Central memory CD4-positive, alpha-beta T cell (primary cell): Measurements from ENCODE around the gene OSBPL7.

Experiments
- DNase-seq: peaks from one replicate; pipeline ENCODE4 v3.0.0; 2022

OSBPL7 gene

DNA sequence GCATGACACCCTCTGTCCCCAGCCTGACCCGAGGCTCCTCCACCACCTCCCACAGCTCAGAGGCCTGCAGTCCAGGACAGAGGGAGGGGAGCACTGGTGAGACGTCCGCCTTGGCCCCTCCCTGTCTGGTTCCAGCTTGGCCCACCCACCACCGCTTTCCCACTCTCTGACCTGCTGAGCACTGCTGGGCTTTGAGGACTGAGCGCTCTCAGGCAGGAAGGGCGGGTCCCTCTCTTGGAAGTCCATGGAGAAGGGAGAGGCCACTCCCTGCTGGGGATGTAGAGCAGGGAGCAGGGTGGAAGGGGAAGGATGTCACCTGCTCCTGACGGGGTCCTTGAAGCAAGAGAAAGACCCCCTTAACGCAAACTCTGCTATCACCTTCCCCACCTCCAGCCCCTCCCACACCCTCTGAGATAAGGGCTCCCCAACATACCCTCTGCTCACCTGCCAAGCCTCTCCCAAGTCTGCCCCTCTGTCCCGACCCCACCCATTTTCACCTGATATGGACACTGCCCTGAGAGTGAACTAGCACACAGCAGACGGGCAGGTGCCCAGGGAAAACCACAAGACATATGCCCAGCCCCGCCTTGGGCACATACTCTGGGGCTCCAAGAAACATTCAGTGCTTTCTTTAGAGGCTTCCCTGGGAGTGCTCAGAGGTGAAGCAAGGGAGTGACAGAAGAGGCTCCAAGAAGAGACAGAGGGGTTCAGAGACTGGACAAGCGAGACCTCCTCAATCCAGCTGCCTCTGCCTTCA, 1.4 kb downstream of the OSBPL7 start:
- DNase-seq = no peak

DNA sequence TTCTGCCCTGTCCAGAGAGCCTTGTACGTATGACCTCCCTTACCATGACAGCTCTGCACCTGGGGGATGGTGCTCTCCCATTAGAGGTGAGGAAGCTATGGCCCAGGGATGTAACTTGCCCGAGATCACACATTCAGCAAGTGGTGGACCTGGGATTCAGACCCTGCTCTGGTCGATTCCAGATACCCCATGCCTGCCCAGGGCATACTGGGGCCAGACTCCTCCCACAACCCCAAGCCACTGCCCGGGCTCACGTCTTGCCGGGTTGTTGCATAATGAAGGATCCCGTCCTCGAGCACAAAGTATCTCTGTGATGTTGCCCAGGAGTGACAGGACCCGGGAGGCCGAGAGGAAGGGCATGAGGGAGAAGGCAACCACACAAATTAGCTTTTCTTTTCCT, 2.1 kb downstream of the OSBPL7 start:
- no peak for DNase-seq

DNA sequence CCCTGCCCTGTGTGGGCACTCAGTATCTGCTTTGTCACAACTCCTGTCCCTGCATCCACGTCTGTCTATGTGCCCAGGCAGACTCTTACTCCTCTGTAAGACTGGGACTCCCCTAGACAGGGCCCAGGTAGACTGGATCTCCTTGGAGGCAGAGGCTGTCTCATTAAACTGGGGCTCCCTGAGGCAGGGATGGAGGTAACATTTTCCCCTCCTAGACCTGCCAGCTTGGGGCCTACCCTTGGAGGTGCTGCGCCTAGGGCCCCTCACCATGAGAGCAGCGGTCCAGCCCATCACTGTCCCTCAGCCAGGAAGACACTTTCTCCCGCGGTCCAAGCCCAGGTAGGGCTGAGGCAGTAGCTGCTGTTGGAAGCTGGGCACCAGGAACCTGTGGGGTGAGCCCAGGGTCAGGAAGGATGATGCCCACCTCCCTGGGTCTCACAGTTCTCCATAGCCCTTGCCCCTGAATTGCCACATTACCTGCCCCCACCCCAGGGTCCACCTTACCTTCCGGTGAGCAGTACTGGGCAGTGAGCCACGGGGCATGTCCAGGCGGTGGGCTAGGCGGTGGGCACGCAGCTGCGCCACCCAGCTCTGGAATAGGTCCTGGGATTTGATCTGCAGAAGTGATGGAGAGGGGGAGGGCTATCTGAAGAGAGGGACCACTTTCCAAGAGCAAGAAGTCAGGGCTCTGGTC, 3.4 kb downstream of the OSBPL7 start:
- DNase-seq = no peak

DNA sequence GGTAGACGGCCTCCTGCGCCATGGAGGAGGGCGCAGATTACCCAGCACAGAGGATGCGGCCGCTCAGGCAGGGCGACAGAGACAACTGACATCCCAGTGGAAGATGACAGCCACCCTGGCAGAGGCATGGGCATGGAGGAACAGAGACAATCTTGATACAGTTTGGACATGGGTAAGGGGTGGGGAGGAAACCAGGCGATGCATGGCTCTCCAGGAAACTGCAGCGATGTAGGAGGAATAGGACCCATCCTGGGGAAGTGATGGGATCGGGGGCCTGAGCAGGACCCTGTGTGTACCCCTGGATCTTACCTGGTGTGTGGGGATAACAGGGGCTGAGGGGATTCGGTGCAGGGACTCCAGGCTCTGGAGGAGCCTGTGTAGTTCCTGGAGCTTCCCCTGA, 4.6 kb downstream of the OSBPL7 start:
- DNase-seq = no peak

DNA sequence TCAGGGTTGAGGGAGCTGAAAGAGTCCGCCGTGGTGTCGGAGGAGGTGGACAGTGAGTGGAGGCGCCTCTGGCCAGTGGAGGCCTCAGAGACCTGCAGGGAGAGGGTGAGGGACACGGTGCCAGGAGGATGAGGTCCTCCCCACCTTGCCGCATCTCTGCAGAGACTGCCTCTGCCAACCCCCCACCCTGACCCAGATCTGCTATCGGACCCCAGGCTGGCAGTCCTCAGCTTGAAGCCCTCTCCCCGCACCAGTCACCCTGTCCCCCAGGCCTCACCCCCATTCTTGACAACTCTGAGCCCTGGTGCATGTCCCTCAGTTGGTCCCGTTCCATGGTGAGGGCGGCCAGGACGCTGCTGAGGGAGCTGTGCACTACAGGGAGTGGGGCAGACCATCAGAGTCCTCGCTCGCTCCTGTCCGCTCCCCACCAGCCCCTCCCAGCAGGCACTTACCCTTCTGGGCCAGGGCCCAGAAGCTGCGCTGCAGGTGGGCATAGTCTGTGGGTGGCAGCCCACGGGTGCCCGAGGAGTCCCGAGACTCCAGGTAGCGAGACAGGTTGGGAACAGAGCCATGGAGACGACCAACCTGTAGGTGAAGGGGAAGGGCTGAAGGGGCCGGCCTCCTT, 5.4 kb downstream of the OSBPL7 start:
- no peak for DNase-seq

DNA sequence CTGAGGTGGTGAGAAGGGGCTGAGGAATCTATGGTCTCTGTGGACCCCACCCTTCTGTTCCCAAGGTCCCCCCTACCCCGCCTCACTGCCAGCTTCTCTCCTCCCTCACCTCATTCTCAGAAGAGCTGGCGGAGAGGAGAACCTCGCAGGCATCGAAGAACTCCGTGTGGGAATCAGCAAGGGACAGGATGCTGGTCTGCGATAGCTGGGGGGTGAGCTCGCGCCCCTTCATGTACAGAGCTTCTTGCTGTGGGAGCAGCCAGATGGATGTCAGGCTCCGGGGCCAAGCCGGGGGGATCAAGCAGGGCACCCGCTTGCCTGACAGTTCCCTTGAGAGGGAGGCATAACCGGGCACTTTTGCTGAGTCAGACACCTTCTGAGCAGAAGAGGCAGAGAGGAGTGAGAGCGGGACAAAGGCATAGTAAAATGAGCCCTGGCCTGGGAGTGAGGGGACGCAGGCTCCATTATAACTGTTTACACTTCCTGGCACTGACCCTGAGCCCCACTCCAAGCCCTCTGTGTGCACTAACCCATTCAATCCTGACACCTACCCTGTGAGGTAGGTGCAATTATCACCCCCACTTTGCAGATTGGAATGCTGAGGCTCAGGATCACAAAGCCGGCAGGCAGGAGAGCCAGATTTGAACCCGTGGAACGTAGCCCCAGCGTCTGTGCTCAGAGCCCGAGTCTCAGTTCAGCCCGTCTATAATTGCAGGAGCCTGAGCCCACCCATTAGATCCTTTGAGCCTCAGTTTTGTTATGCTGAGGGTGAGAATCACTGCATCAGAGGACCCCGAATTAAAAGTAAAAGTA, 6.3 kb downstream of the OSBPL7 start:
- DNase-seq = no peak

DNA sequence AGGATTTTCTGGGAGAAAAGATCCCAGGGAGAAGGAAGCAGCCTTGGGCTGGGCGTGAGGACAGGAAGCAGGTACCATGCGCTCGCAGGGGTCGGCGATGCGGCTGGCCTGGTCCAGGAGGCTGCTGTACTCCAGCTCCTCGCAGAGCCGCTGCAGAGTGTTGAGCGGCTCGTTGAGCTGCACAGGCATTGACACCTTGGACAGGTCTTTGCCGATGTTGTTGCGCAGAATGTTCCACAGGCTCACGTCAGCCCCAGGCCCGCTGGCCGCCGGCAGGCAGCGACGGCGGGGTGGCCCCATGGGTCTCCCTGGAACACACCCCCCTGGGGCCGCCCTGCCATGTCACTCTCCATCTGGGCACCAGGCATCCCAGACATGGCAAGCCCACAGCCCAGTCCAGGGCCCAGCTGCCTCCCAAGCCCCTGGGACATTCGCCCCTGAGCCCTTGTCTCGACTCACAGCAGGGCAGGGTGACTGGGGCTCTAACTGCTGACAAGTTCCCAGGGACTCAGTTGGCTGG, 8.0 kb downstream of the OSBPL7 start:
- no peak for DNase-seq

DNA sequence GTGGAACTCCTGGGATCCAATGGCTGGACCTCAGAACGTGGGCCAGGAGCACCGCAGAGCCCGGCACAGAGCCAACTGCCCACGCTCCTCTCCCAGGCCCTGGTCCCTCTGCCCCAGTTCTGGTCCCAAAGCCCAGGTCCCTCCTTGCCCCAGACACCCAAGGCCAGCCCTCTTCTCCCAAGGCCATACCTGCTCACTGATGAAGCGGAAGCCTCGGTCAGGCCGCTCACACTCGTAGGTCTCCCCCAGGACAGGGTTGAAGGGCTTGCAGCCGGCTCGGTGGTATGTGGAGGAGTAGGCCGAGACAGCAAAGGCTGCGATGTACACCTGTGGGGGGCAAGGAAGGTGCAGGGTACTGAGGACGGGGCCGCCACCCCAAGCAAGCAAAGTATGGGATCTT, 8.5 kb downstream of the OSBPL7 start:
- no peak for DNase-seq

DNA sequence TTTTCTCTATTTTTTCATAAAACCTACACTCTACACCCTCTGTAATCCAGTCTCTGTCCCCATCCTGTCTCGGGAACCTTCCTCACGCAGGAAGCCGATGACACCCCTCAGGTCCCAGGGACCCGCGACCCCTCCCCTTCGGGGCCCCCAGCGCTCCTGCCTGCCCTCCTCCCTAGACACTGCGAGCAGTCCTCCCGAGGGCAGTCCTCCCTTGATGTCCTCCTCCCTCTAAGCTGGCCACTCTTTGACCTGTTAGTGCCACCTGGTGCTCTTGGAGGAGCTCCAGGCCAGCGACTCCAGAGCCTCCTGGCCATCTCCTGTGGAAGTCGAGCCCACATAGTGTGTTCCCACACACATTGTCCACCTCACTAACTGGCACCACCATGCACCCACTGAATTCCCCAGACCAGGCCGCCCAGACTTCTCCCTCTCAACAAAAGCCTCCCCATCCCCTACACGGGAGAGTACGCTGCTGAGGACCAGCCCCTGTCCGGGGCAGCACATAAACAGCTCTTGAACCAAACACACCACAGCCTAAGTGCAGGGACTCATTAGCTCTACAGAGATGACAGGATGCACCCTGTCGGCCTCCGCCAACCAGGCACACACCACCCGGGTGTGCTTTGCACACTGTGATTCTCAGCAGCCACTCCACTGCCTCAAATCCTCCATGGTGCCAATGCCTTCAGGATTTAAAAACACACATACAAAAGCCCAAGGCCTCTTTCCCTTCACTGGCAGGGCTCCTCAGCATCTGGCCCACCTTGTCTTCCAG, 9.3 kb downstream of the OSBPL7 start:
- DNase-seq = no peak

DNA sequence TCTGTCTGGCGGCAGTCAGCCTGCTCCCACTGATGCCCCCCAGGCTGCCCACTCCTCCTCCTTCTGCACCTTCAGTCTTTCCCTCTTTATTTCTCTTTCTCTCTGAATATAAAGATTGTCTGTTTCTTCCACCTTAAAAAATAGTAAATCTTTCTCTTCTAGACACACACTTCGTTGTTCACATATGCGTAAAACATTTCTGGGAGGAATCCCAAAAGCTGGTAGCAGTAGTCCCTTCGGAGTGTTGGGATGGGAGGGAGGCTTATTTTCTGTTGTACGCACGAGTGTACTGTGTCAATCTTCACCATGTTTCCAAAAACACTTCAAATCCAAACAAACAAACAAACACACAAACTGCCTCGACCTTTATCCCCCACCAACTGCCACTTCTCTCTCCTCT, 9.9 kb downstream of the OSBPL7 start:
- DNase-seq = no peak

DNA sequence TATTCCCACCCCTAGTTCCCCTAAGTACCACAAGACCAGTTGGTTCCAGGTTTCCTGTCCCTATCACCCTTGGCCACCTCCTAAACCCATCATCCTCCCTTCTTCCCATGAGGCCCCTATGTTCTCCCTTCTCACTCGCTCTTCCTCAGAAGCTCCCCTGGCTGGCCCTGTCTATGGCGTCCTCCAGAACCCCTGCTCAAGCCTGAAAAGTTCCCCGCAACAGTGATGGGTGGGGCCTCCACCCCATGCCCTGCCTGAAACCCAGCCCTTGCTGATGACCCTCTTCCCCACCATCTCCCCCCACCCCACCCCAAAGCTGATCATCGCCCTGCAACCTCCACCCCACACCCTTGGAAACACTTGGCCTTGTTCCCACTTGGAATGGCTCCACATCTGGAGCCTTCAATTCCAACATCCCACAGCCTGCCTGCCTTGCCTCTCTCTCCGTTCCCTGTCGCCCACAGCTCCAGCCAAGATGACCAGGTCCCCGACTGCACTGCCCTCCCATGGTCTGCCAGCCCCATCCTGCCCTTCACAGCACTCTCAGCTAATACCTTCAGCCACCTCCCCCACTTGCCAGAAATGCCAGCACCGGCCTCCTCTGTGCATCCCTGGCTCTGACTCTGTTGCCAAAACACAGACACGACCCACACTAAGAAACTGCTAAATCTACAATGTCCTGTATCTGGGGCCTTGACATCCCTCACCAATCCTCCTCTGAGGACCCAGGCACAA, 10.5 kb downstream of the OSBPL7 start:
- DNase-seq = no peak

DNA sequence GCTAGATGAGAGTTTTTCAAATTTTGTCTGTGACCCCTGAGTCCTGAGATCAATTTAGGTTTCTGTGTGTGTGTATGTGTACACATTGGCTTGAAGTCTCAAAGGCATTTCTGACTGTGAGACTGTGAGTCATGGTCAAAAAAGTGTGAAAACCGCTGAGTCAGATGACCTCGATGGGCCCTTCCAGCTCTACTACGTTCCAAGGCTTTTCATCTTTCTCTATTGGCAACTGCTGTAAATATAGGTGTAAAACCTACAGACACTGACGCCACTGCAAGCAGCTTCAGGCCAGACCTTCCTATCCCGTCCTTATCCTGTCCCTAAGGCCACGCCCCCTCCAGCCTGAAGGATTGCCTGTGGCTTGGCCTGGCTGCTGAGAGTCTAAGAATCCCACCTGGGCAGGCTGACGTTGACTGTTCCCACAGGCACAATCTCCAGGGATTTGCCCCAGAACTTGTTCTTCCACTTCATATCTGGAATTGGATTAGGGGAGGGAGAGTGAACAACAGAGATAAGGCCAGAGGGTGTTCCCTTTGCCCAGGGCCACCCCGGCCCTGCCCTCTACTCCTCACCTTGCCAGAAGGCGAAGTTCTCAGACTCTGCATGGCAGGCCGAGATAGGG, 11.3 kb downstream of the OSBPL7 start:
- DNase-seq = no peak

DNA sequence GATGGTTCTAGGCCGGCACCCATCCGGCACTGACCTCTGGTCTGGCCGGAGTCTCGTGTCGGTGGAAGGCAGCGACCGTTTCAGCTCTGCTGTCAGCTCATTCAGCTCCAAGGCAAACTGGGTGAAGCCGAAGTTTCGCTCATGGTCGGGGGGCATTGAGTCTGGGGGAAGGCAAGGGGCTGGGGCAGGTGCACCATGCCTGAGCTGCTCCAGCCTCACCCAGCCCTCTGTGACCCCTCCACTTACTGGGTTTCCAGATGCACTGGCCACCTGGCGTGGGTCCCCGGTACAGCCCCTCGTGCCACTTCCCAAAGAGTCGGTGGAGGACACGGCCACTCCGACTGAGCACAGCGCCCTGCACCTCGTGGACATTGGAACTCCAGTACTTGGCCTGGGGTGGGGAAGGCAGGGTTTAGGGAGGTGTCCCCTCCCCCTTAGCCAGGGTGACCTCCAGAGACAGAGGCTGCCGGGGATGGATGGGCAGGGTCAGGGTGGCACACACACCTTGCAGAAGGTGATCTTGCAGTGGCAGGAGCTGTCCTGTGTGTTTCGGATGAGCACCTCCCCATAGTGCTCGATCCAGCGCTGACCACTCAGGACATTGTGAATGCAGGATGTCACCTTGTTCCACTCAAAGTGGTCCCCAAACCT, 12.6 kb downstream of the OSBPL7 start:
- no peak for DNase-seq

DNA sequence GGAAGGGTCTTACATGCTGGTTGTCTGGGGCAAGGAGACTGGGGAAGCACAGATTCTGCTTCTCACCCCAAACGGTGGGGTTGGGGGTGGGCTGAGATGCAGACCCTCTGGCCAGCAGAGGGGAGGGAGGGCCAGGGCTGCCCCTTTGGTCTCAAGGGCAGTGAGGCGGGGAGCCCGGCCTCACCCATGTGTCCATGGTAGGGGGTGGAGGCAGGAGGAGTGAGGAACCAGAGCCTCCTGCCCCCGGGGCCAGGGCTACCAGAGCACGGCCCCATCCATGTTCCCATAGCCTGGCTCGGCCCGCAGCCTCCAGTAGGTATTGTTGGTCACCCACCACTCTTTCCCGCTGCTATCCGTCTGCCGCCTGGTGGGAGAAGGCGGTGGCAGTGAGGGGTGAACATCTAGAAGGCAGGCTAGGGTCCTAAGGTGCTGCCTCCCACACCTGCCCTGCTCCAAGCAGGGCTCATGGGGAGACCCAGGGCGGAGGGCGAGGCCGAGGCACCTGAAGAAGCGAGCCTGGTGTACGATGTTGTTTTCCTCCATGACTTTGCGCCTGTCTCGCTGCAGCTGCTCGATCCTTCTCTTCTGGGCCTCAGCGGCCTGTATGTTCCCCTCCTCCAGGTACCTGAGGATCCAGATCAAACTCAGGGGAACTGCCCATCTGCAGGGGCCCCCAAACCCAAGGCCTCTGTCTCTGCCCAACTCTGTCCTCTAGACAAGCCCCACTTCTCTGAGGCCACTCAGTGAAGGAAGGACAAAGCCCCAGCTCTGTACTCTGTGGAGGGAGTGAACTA, 13.4 kb downstream of the OSBPL7 start:
- DNase-seq = no peak

DNA sequence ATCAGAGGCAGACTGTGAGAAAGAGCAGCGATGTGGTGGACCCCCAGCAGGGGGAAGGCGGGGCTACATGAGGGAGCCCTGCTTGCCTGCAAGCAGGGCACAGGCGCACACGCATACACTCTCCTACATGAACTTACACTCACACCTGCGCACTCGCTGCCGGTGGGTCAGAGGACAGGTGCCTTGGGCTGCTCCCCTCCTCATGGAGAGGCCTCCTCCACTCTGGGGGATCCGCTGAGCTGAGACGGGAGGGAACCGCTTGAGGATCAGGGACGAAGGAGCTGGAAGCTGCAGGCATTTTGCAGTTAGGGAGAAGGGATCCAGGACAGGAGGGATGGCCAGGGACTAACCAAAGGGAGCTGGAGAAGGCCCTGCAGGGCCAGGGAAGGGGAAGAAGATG, 14.2 kb downstream of the OSBPL7 start:
- no peak for DNase-seq

DNA sequence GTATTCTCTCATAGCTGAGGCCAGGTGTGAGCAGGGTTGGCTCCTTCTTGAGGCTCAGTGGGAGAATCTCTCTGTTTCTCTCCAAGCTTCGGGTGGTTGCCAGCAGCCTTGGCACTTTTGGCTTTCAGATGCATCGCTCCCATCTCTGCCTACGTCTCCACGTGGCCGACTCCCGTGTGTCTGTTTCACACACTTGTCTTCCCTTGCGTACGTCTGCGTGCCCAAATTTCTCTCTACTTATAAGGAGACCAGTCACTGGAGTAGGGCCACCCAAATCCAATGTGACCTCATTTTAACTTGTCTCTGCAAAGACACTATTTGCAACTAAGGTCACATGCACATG, 14.7 kb downstream of the OSBPL7 start:
- no peak for DNase-seq

DNA sequence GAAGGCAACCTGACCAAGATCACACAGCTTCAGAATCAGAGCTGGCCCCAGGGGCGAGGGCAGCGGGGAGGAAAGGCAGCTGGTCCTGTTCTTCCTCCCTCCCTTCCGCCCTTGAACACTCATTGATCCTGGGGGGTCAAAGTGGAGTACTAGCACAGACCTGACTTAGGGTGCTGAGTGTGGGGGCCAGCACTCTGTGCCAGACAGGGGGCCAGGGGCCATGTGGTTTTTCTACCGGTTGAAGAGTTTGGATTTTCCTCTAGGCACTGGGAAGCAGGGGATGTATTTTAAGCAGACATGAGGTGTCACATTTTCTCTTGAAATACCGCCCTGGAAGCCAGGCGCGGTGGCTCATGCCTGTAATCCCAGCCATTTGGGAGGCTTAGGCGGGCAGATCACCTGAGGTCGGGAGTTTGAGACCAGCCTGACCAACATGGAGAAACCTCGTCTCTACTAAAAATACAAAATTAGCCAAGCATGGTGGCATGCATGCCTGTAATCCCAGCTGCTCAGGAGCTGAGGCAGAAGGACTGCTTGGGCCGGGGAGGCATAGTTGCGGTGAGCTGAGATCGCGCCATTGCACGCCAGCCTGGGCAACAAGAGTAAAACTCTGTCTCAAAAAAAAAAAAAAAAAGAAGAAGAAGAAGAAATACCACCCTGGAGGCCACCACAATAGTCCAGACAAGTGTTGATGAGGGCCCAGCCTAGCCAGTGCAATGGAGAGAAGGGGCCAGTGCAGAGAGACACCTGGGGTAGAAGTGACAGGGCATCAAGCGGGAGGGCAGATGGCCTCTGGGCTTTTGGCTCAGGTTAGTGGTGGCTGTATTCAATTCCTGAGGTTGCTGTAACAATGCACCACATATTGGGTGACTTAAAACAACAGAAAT, 15.3 kb downstream of the OSBPL7 start:
- no peak for DNase-seq

DNA sequence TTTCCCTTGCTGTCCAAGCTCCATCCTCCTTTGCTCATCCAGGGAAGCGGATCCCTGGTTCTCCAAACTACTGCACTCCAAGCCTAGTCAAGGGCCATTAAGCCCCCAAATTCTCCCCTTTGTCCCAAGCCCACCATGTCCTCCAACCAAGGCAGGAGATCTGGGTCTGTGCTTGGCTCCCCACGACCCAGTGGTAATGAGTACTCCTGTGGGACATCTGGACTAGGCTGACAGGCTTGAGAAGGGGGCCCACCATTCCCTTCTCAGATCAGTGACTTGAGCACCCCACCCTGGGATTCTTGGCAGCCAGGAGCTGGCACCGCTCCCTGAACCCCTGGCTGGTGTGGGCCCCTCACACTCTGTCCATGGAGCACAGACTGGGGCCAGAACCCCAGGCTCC, 17.1 kb downstream of the OSBPL7 start:
- no peak for DNase-seq

DNA sequence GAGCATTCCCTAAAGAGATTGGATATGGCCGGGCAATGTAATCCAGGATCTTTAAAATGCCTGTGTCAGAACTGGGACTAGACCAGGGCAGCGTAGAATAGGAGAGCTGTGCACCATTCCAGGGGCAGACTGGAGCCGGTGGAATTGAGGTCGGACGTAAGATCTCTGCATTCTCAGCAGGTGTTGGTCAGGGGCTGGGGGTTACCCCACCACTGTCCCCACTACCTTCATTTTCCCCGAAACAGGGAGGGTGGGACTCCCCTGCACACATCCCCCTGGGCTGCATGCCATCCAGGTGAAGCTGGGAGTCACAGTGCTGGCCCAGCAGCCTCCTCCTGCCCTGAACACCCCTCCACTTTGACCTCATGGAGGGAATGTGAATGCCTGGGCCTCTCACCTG, 17.8 kb downstream of the OSBPL7 start:
- DNase-seq = no peak
